Measurements from ENCODE around the gene FXN.
A peak's percentile ranks its signal among the peaks of the same experiment; 100 is the strongest.
"Not testable (repeated sequence)": the region's sequence is repeated elsewhere in the genome, so short reads cannot be mapped to it uniquely, and the experiment has no call there.

The FXN gene

DNA sequence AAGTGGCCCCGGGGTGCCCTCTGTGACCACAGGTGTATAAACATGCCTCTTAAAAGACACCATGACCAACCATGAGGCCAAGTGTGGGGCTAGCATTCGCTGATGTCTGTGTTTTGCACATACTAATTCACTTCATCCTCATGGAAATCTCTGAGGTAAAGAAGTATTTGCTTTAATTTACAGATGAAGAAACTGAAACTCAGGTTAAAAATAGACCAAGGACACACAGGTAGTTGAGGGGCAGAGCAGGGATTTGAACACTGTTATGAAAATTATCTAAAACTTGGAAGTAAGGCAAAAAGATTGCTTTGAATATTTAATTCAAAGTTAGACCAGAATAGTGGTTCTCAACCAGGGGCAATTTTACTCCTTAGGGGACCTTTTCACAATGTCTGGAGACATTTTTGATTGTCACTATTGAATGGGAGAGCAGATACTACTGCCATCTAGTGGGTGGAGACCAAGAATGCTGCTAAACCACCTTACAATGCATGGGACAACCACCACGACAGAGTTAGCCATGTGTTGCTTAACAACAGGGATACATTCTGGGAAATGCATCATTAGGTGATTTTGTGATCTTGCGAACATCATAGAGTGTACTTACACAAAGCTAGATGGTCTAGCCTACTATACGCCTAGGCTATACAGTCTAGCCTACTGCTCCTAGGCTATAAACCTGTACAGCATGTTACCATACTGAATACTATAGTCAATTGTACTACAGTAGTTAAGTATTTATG, 8.0 kb upstream of the FXN start:
- peak; percentile 24 to 57 for DNase-seq

- DNase-seq: no peak
Measured at GRCh38 chr9:69028754-69029153, 6.8 kb upstream of the FXN start.

- no peak for DNase-seq
Measured at GRCh38 chr9:69029535-69029934, 6.0 kb upstream of the FXN start.

GRCh38 chr9:69030851-69031645, 4.5 kb upstream of the FXN start:
- DNase-seq: no peak

DNA sequence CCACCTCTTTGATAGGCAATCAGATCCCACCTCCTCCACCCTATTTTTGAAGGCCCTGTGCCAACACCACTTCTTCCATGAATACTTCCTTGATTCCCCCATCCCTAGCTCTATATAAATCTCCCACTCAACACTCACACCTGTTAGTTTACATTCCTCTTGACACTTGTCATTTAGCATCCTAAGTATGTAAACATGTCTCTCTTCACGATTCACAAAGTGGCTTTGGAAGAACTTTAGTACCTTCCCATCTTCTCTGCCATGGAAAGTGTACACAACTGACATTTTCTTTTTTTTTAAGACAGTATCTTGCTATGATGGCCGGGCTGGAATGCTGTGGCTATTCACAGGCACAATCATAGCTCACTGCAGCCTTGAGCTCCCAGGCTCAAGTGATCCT, 1.5 kb upstream of the FXN start:
- no peak for DNase-seq

GRCh38 chr9:69036309-69036708, 757 bp downstream of the FXN start:
- DNase-seq: no peak

- DNase-seq: no peak
Measured at GRCh38 chr9:69036799-69037198, 1.2 kb downstream of the FXN start.

GRCh38 chr9:69040646-69041045, 5.1 kb downstream of the FXN start:
- DNase-seq: no peak

GRCh38 chr9:69044240-69045219, 9.0 kb downstream of the FXN start:
- DNase-seq: no peak

DNA sequence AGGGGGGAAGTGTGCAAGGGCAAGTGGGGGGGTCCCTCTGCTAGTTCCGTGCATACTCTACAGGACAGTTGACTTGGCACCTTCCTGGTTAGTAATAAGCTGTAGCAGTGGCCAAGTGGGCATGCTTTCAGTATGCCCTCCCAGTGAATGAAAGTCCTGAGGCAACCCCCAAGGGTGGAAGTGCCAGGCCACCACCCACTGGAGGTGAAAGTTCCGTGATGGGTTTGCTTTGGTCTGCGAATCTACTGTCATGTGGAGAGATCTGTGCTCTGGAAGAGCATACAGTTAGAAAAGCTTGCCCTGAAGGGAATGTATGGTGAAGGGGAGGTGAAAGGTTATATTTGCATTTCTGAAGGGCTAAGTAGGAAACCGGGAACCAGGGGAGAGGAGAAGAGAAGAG, 10.3 kb downstream of the FXN start:
- DNase-seq: no peak

GRCh38 chr9:69046723-69047122, 11.2 kb downstream of the FXN start:
- no peak for DNase-seq

- DNase-seq: no peak
Measured at GRCh38 chr9:69047371-69047770, 11.8 kb downstream of the FXN start.

GRCh38 chr9:69049094-69049493, 13.5 kb downstream of the FXN start:
- DNase-seq: no peak

DNA sequence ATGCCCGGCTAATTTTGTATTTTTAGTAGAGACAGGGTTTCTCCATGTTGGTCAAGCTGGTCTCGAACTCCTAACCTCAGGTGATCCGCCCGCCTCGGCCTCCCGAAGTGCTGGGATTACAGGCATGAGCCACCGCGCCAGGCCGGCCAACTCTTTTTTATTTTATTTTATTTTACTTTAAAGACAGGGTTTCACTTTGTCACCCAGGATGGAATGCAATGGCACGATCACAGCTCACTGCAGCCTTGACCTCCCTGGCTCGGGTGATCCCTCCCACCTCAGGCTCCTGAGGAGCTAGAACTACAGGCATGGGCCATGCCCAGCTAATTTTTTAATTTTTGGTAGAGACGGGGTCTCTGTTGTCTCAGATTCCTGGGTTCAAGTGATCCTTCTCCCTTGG, 15.4 kb downstream of the FXN start:
- DNase-seq: not testable (repeated sequence)

GRCh38 chr9:69054989-69055388, 19.4 kb downstream of the FXN start:
- DNase-seq: peak in 1 of 2 experiments; percentile 32

- DNase-seq: peak in 1 of 2 experiments; percentile 40
Measured at GRCh38 chr9:69056191-69056815, 20.8 kb downstream of the FXN start.

DNA sequence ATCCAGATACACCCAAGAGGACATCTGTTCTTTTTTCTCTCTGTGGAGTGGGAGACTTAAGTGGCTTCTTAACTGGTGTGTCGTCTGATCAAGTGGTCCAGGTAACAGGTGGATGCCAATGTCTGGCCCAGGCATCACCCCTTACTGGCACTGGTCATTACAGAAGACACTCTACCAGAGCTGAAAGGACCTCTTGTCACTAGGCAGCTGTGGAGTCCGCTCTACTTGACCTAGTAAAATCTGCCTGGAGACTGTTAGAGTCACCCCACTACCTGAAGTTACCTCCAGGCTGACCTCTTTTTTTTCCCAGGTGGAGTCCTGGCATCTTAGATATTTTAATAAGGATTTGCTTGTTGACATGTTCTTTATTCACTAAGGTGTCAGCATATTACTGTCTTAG, 22.5 kb downstream of the FXN start:
- DNase-seq: no peak

DNA sequence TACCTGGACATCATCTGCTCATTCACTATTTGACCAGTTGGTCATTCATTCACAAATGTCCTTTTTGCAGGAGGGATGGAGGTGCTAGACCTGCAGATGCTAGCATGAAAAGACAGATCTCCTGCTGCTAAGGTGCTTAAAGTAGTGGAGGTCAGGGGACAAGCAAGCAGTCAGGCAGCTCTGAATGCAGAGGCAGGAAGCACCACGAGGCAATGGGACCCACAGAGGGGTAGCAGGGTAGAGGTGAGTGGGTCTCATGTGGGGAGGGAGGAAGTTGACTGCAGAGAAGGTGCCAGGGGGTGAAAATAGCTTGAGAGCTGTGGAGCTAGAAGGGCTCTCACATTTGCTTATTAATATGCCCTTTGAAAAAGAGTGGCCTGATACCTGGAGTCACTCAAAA, 25.2 kb downstream of the FXN start:
- DNase-seq: no peak

- DNase-seq: no peak
Measured at GRCh38 chr9:69062195-69062594, 26.6 kb downstream of the FXN start.

DNA sequence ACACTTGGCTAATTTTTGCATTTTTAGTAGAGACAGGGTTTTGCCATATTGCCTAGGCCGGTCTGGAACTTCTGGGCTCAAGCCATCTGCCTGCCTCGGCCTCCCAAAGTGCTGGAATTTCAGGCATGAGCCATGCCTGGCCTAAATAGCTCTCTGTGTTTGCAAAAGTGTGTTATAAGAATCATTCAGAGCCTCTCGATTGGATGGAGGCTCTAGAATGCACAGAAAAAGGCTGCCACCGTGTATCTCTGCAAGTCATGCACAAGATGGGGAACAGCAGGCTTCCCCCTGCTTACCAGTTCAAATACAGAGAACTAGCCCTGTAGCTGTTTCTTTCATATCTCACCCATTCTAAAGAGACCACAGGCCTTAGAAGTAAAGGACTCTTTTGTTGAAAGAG, 28.3 kb downstream of the FXN start:
- DNase-seq: no peak

GRCh38 chr9:69065660-69066059, 30.1 kb downstream of the FXN start:
- no peak for DNase-seq

- DNase-seq: no peak
Measured at GRCh38 chr9:69066955-69067354, 31.4 kb downstream of the FXN start.

DNA sequence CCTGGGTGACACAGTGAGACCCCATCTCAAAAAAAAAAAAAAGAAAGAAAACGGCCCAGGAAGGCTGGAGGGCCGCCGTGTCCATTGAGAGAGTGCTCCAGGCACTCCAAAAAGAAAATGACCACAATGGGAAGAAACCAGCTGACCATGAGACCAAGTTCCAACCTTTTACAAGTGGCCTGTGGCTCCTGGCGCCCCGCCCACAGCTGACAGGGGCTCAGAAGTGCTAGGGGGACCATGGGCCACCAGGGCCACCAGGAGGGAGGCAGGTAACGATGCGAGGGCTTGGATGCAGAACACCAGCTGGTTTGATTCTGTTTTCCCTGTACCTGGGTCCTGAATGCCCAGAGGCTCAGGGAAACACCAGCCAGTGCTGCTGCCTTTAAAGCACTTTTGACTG, 34.6 kb downstream of the FXN start:
- DNase-seq: no peak

Measured in NCI-H526 (cell line).